HepG2 (cell line): ENCODE results near the gene PPP1R3C. TPM values are rescaled to one million over a fixed set of nuclear protein-coding genes. Genes with fewer than 3 reads are reported as not detected.

Experiments
- BCL6 ChIP-seq: IDR thresholded peaks from 2 replicates; pipeline ENCODE4 v1.6.1; 2016; ENCODE audit warnings: missing genetic modification reagents, missing compliant biosample characterization
- FOXO1 ChIP-seq: sonication (generic); formaldehyde crosslinking; IDR thresholded peaks from 2 replicates; pipeline ENCODE4 v1.4.0; 2020; ENCODE audit warnings: missing genetic modification reagents
- GPN1 ChIP-seq: sonication (generic); formaldehyde crosslinking; IDR thresholded peaks from 2 replicates; pipeline ENCODE4 v1.5.1; 2020; ENCODE audit warnings: missing genetic modification reagents, borderline replicate concordance
- JUNB ChIP-seq: sonication (generic); formaldehyde crosslinking; IDR thresholded peaks from 2 replicates; pipeline ENCODE4 v1.8.0; 2022; ENCODE audit warnings: missing genetic modification reagents, mild to moderate bottlenecking, borderline replicate concordance
- MBD4 ChIP-seq: IDR thresholded peaks from 2 replicates; pipeline ENCODE4 v1.6.1; 2012; ENCODE audit warnings: low read length, inconsistent platforms, borderline replicate concordance
- MXD1 ChIP-seq: sonication (generic); formaldehyde crosslinking; IDR thresholded peaks from 2 replicates; pipeline ENCODE4 v1.4.0; 2020; ENCODE audit warnings: mild to moderate bottlenecking, missing genetic modification reagents
- PBX2 ChIP-seq: IDR thresholded peaks from 2 replicates; pipeline ENCODE4 v1.6.1; 2016; ENCODE audit warnings: control low read depth
- TFDP2 ChIP-seq: sonication (generic); formaldehyde crosslinking; IDR thresholded peaks from 2 replicates; pipeline ENCODE4 v1.4.0; 2020; ENCODE audit warnings: missing genetic modification reagents
- ZNF432 ChIP-seq: sonication (generic); formaldehyde crosslinking; IDR thresholded peaks from 2 replicates; pipeline ENCODE4 v1.5.0; 2020; ENCODE audit warnings: missing genetic modification reagents, mild to moderate bottlenecking, borderline replicate concordance
- ZNF496 ChIP-seq: sonication (generic); formaldehyde crosslinking; IDR thresholded peaks from 2 replicates; pipeline ENCODE4 v1.8.1; 2023; ENCODE audit warnings: mild to moderate bottlenecking, moderate library complexity, missing genetic modification reagents; ENCODE audit not compliant: insufficient replicate concordance
- ZNF720 ChIP-seq: sonication (generic); formaldehyde crosslinking; IDR thresholded peaks from 2 replicates; pipeline ENCODE4 v1.4.0; 2020; ENCODE audit warnings: missing genetic modification reagents
- ZNF772 ChIP-seq: sonication (generic); formaldehyde crosslinking; IDR thresholded peaks from 2 replicates; pipeline ENCODE4 v1.5.0; 2020; ENCODE audit warnings: mild to moderate bottlenecking, missing genetic modification reagents
- polyA plus RNA-seq, 8 experiments: library from polyadenylated mRNA; depleted of rRNA in 3 of 8; stranded (reverse) in 7 of 8; unstranded in 1 of 8; fragments of >200 nt; fragmentation: Illumina TruSeq in 4 of 8; extraction: Trizol in 4 of 8; gene quantifications; 2 replicates each; pipeline versions ENCODE4 v1.2.1 to v1.2.3, GENCODE V29; 2011 to 2016; ENCODE audit warnings: low read depth in 4 of 8, missing spikeins in 1 of 8, mixed read lengths in 1 of 8; ENCODE audit not compliant: insufficient read depth in 1 of 8
- total RNA-seq, 5 experiments: library from RNA; depleted of rRNA; stranded (reverse); fragments of >200 nt; fragmentation: Illumina TruSeq; extraction: Trizol; gene quantifications; 2 replicates each; pipeline ENCODE4 v1.2.3, GENCODE V29; 2016; ENCODE audit warnings: low read depth in 1 of 5
- TF ChIP-seq, protein P1 (sequence below): sonication (generic); formaldehyde crosslinking; IDR thresholded peaks from 2 replicates; pipeline ENCODE4 v1.5.0; 2020; ENCODE audit warnings: mild to moderate bottlenecking, missing genetic modification reagents, borderline replicate concordance
- TF ChIP-seq, protein P2 (sequence below): sonication (generic); formaldehyde crosslinking; IDR thresholded peaks from 2 replicates; pipeline ENCODE4 v1.4.0; 2020; ENCODE audit warnings: mild to moderate bottlenecking, low read depth, missing genetic modification reagents

Gene PPP1R3C
- total and polyA plus RNA-seq, 2 of the 13 experiments (the other 11 are each of a cell fraction or from before 2014, with no cell fraction given) = 13.3 to 14.8 TPM

- TF ChIP-seq, protein P1, sequence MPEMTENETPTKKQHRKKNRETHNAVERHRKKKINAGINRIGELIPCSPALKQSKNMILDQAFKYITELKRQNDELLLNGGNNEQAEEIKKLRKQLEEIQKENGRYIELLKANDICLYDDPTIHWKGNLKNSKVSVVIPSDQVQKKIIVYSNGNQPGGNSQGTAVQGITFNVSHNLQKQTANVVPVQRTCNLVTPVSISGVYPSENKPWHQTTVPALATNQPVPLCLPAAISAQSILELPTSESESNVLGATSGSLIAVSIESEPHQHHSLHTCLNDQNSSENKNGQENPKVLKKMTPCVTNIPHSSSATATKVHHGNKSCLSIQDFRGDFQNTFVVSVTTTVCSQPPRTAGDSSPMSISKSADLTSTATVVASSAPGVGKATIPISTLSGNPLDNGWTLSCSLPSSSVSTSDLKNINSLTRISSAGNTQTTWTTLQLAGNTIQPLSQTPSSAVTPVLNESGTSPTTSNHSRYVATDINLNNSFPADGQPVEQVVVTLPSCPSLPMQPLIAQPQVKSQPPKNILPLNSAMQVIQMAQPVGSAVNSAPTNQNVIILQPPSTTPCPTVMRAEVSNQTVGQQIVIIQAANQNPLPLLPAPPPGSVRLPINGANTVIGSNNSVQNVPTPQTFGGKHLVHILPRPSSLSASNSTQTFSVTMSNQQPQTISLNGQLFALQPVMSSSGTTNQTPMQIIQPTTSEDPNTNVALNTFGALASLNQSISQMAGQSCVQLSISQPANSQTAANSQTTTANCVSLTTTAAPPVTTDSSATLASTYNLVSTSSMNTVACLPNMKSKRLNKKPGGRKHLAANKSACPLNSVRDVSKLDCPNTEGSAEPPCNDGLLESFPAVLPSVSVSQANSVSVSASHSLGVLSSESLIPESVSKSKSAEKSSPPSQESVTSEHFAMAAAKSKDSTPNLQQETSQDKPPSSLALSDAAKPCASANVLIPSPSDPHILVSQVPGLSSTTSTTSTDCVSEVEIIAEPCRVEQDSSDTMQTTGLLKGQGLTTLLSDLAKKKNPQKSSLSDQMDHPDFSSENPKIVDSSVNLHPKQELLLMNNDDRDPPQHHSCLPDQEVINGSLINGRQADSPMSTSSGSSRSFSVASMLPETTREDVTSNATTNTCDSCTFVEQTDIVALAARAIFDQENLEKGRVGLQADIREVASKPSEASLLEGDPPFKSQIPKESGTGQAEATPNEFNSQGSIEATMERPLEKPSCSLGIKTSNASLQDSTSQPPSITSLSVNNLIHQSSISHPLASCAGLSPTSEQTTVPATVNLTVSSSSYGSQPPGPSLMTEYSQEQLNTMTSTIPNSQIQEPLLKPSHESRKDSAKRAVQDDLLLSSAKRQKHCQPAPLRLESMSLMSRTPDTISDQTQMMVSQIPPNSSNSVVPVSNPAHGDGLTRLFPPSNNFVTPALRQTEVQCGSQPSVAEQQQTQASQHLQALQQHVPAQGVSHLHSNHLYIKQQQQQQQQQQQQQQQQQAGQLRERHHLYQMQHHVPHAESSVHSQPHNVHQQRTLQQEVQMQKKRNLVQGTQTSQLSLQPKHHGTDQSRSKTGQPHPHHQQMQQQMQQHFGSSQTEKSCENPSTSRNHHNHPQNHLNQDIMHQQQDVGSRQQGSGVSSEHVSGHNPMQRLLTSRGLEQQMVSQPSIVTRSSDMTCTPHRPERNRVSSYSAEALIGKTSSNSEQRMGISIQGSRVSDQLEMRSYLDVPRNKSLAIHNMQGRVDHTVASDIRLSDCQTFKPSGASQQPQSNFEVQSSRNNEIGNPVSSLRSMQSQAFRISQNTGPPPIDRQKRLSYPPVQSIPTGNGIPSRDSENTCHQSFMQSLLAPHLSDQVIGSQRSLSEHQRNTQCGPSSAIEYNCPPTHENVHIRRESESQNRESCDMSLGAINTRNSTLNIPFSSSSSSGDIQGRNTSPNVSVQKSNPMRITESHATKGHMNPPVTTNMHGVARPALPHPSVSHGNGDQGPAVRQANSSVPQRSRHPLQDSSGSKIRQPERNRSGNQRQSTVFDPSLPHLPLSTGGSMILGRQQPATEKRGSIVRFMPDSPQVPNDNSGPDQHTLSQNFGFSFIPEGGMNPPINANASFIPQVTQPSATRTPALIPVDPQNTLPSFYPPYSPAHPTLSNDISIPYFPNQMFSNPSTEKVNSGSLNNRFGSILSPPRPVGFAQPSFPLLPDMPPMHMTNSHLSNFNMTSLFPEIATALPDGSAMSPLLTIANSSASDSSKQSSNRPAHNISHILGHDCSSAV = peak; percentile 63; the same call in 1 of the 2 replicates
- no peak for TF ChIP-seq JUNB
- TF ChIP-seq FOXO1 (CRISPR knock-in tag) = peak; percentile 47
- TF ChIP-seq MXD1 (CRISPR knock-in tag) = peak; percentile 97
- TF ChIP-seq, protein P2, sequence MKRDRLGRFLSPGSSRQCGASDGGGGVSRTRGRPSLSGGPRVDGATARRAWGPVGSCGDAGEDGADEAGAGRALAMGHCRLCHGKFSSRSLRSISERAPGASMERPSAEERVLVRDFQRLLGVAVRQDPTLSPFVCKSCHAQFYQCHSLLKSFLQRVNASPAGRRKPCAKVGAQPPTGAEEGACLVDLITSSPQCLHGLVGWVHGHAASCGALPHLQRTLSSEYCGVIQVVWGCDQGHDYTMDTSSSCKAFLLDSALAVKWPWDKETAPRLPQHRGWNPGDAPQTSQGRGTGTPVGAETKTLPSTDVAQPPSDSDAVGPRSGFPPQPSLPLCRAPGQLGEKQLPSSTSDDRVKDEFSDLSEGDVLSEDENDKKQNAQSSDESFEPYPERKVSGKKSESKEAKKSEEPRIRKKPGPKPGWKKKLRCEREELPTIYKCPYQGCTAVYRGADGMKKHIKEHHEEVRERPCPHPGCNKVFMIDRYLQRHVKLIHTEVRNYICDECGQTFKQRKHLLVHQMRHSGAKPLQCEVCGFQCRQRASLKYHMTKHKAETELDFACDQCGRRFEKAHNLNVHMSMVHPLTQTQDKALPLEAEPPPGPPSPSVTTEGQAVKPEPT = peak; percentile 87; the same call in 1 of the 2 replicates
- TF ChIP-seq MBD4 = no peak
- no peak for TF ChIP-seq ZNF496 (CRISPR knock-in tag)
- TF ChIP-seq TFDP2 (CRISPR knock-in tag) = peak; percentile 86
- no peak for TF ChIP-seq PBX2 (CRISPR knock-in tag)
- TF ChIP-seq ZNF772 (CRISPR knock-in tag) = peak; percentile 99
- 0 out of 2 replicates have a peak, but pooled peaks have one; percentile 48 for TF ChIP-seq ZNF432 (CRISPR knock-in tag)
- TF ChIP-seq BCL6 = peak; percentile 69
- no peak for TF ChIP-seq GPN1 (CRISPR knock-in tag)
- no peak for TF ChIP-seq ZNF720 (CRISPR knock-in tag)
Observed at GRCh38 chr10:91632671-91633550, at the start of gene PPP1R3C (continued).
